Activated CD8-positive, alpha-beta memory T cell treated with anti-CD3 and anti-CD28 coated beads, Interleukin-2, amount 10 ng/mL, durations not matched to agents 7 days and 5 days (primary cell): ENCODE measurements around the gene QRICH1. TPM values are rescaled to one million over a fixed set of nuclear protein-coding genes. Genes with fewer than 3 reads are reported as not detected.

Experiments
- ATAC-seq: fragments of 150-1000 bp; cut with Tn5 transposase; one replicate; pipeline ENCODE4 v1.10.0; 2021; ENCODE audit warnings: moderate library complexity
- CTCF ChIA-PET: fragments of 350-600 bp; sonication (Branson Sonifier 250); formaldehyde crosslinking; loops from one replicate; lab custom pipeline; 2021; ENCODE audit warnings: antibody characterized with exemption; lab: Charles Lee
- DNase-seq: peaks from one replicate; pipeline ENCODE4 v3.0.0-alpha.2; 2020
- H3K27ac Mint-ChIP-seq: one replicate; pipeline ENCODE4 v1.8.0; 2021; ENCODE audit warnings: mild to moderate bottlenecking, mixed read lengths
- H3K27me3 Mint-ChIP-seq: one replicate; pipeline ENCODE4 v1.8.0; 2021; ENCODE audit warnings: mixed read lengths
- H3K36me3 Mint-ChIP-seq: one replicate; pipeline ENCODE4 v1.8.0; 2021; ENCODE audit warnings: mild to moderate bottlenecking, mixed read lengths
- H3K4me1 Mint-ChIP-seq: one replicate; pipeline ENCODE4 v1.8.0; 2021; ENCODE audit warnings: mixed read lengths
- H3K4me3 Mint-ChIP-seq: one replicate; pipeline ENCODE4 v1.8.0; 2021; ENCODE audit warnings: mild to moderate bottlenecking, moderate library complexity, mixed read lengths
- H3K9me3 Mint-ChIP-seq: one replicate; pipeline ENCODE4 v1.8.0; 2022; ENCODE audit warnings: low read depth, mixed read lengths
- total RNA-seq, 2 experiments: library from RNA; stranded (reverse); gene quantifications; one replicate each; pipeline ENCODE4 v1.2.3, GENCODE V29; 2021

QRICH1 gene
- total RNA-seq, 2 experiments from 2014 or later, result 142 to 149 TPM

DNA sequence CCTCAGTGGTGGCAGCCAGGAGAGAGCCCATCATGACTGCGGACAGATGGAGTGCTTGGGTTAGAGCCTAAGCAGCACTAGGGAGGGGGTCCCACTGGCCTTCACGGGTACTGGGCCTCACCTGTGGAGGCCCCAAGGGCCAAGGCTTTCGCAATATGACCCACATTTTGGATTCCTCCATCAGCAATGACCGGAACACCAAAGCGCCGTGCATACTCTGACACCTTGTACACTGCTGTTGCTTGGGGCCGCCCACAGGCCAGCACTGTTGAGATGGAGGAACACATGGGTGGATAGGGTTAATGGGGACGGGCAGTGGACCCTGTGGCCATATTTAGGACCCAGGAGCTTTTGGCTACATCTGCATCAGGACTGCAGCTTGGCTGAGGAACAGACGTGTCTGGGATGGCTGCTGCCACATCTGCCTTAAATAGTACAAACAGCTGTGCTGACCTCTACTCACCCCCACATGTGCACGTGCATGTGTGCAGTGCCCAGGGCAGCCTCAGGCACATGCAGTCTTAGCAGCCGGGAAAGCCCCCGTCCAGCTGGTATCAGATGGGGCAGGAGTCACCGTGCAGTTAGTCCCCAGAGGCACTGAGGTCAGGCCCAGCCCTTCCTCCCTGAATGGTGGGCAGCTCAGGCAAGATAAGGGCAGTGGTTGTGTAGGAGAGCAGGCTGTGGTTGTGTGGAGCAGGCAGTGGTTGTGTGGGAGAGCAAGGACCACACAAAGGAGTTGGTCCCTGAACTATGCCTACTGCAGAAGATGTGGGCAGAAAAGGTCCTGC is 68.7 kb downstream of the QRICH1 start:
- no peaks in the 10 kb centered on the region for H3K9me3 Mint-ChIP-seq
- H3K27ac Mint-ChIP-seq, result peak overlapping the region; percentile 47
- peaks cover 62% of the 10 kb centered on the region for H3K4me1 Mint-ChIP-seq
- no peak for ATAC-seq
- DNase-seq, result no peak
- CTCF ChIA-PET, result interaction anchor here (0.8 to 9.4 kb wide), 3 partner anchors 13 to 36 kb away, joined by 3 to 88 read pairs (median 3); partner anchors contain the start of gene P4HTM
- H3K27me3 Mint-ChIP-seq, result no peaks in the 10 kb centered on the region
- H3K36me3 Mint-ChIP-seq, result peaks cover 48% of the 10 kb centered on the region
- no peak overlapping the region for H3K4me3 Mint-ChIP-seq

DNA sequence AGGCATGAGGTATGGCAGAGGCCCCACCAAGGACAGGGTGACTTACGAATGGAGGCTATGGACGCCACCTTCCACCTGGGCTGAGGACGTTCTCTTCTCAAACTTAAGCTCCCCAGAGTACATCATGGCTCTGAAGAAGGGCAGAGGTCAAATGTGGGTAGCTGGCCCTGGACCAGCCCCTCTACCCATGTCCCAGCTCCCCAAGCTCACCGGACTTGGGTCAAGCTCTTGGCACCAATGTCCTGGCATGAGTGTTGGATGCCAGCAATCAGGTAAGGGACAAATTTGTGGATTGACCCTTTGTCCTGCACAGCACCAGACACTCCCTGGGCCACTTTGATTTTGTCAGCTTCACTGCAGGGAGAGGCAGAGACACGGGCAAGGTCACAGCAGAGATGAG is 69.4 kb downstream of the QRICH1 start:
- Mint-ChIP-seq H3K4me1 (peaks cover 67% of the 10 kb centered on the region), H3K9me3 (no peaks in the 10 kb centered on the region), H3K27me3 (no peaks in the 10 kb centered on the region)

DNA sequence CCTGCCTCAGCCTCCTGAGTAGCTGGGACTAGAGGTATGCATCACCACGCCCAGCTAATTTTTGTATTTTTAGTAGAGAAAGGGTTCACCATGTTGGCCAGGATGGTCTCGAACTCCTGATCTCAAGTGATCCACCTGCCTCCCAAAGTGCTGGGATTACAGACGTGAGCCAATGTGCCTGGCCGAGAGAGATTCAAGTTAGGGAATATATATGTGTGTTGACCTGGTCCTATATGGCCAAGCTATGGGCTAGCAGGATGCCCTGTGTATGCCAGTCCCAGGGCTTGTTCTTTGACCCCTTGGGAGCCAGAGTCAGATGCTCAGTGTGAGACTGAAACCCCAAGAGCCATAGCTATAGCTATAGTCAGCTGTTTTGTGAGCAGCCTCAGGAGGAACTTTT is 70.1 kb downstream of the QRICH1 start:
- no peaks in the 10 kb centered on the region for H3K9me3 Mint-ChIP-seq
- H3K27ac Mint-ChIP-seq, result peak overlapping the region; percentile 62
- H3K27me3 Mint-ChIP-seq, result no peaks in the 10 kb centered on the region
- peaks cover 67% of the 10 kb centered on the region for H3K4me1 Mint-ChIP-seq
- ATAC-seq (no peak), DNase-seq (no peak)
- H3K36me3 Mint-ChIP-seq, result peaks cover 48% of the 10 kb centered on the region
- H3K4me3 Mint-ChIP-seq, result peak overlapping the region; percentile 13
- CTCF ChIA-PET, result interaction anchor here (0.7 to 9.4 kb wide), 3 partner anchors 16 to 35 kb away, joined by 3 to 88 read pairs (median 4); partner anchors contain the start of genes P4HTM and WDR6

More for the DNA sequence above, 69.4 kb downstream of the QRICH1 start:
- ATAC-seq (no peak), DNase-seq (no peak)
- peaks cover 48% of the 10 kb centered on the region for H3K36me3 Mint-ChIP-seq
- CTCF ChIA-PET, result interaction anchor here (0.8 to 9.4 kb wide), 2 partner anchors 17 to 36 kb away, joined by 3 to 88 read pairs; partner anchors contain the start of genes P4HTM and WDR6
- H3K4me3 Mint-ChIP-seq, result no peak overlapping the region
- peak overlapping the region; percentile 17 for H3K27ac Mint-ChIP-seq

DNA sequence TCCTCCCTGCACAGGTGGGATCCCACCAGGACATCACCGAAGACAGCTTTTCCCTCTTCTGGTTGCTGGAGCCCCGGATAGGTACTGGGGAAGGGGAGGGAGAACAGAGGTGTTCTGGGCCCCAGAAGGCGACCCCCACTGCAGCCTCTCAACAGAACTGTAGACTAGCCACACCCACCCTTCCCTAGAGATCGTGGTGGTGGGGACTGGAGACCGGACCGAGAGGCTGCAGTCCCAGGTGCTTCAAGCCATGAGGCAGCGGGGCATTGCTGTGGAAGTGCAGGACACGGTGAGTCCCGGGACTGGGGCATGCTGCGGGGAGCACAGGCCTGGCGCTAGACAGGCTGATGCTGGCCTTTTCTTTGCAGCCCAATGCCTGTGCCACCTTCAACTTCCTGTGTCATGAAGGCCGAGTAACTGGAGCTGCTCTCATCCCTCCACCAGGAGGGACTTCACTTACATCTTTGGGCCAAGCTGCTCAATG is 71.1 kb downstream of the QRICH1 start:
- ATAC-seq (no peak), DNase-seq (peak; percentile 51)
- peak overlapping the region; percentile 98 for H3K27ac Mint-ChIP-seq
- CTCF ChIA-PET, result interaction anchor here (0.6 to 9.4 kb wide), 13 partner anchors 9 to 952 kb away, joined by 3 to 101 read pairs (median 4); partner anchors contain the start of genes IP6K2, KLHDC8B, P4HTM and QRICH1
- no peaks in the 10 kb centered on the region for H3K9me3 Mint-ChIP-seq
- peak overlapping the region; percentile 90 for H3K4me3 Mint-ChIP-seq
- H3K4me1 Mint-ChIP-seq, result peaks cover 60% of the 10 kb centered on the region
- peaks cover 44% of the 10 kb centered on the region for H3K36me3 Mint-ChIP-seq
- no peaks in the 10 kb centered on the region for H3K27me3 Mint-ChIP-seq

DNA sequence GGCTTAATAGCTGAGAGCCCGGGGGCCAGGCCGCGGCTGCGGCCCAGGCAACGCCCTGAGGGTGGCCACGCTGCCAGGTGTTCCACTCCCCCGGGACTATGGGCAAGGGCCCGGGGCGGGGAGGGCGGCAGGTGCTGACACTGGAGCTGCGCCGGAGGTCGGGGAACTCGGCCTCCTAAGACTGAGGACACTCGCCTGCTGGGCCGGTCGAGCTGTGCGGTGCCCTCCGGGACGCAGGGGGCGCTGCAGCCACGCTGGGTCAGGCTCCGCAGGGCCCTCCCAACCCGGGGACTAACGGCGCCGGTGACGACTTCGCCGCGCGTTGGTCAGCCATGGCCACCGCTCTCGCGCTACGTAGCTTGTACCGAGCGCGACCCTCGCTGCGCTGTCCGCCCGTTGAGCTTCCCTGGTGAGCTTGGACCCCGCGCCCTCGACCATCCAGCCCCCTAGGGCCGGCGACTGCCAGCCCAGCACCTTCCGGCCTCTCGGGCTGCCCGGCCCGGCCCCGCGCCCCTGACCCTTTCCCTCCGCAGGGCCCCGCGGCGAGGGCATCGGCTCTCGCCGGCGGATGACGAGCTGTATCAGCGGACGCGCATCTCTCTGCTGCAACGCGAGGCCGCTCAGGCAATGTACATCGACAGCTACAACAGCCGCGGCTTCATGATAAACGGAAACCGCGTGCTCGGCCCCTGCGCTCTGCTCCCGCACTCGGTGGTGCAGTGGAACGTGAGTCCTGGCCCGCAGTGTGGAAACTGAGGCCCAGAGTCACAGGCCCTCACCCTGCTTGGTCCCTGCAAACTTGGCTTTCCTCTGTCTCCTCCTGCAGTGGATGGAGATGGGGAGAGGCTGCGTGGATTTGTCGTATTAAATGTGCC is 71.8 kb downstream of the QRICH1 start, which contains the start of gene NDUFAF3:
NDUFAF3 (plus strand) TSS at position 309 of the 875 bp plus-strand sequence; CDS start at position 333, 24 bp downstream.
- Mint-ChIP-seq H3K9me3 (no peaks in the 10 kb centered on the region), H3K36me3 (peaks cover 41% of the 10 kb centered on the region), H3K27me3 (no peaks in the 10 kb centered on the region), H3K27ac (peak within 1 kb of the TSS; percentile 98), H3K4me3 (peak within 1 kb of the TSS; percentile 90), H3K4me1 (peaks cover 61% of the 10 kb centered on the region)
- peak; percentile 95 for DNase-seq
- CTCF ChIA-PET, result interaction anchor here (0.6 to 9.4 kb wide), 17 partner anchors 8 to 953 kb away, joined by 3 to 101 read pairs (median 4); partner anchors contain the start of genes CELSR3, IP6K2, KLHDC8B and P4HTM
- ATAC-seq, result peak; percentile 72

DNA sequence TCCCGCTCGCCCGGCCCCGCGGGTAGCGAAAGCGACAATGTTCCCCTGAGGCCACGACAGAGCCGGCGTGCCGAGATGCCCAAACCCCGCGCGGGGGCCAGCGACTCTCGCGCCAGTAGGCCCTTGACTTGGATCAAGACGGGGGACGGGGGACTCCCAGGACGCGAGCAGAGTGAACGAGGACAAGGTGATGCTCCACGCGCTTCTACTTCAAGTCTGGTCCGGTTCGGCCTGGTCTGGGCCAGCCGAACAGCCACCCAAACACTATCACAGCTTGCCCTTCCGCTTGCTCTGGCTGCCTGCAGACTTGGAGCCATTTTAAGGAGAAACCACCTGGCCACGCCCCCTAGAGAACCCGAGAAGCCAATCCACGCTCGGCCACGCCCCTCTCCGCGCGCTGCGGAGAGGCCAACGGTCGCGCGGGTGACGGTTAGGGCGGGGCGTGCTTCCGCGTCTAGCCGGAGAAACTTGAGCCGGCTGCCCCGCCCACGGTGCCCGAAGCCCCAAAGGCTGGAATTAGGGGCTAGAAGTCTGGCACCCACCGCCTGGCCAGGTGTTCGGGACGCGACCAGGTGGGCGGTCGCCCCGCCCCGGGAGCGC is 72.6 kb downstream of the QRICH1 start:
- CTCF ChIA-PET, result interaction anchor here (0.9 to 9.4 kb wide), 15 partner anchors 8 to 358 kb away, joined by 3 to 101 read pairs (median 5); partner anchors contain the start of genes CELSR3, IMPDH2, IP6K2 and KLHDC8B
- H3K27me3 Mint-ChIP-seq, result no peaks in the 10 kb centered on the region
- H3K4me3 Mint-ChIP-seq, result peak overlapping the region; percentile 90
- DNase-seq (peak; percentile 99), ATAC-seq (peak; percentile 68)
- no peaks in the 10 kb centered on the region for H3K9me3 Mint-ChIP-seq
- peak overlapping the region; percentile 94 for H3K27ac Mint-ChIP-seq
- peaks cover 60% of the 10 kb centered on the region for H3K4me1 Mint-ChIP-seq
- H3K36me3 Mint-ChIP-seq, result peaks cover 36% of the 10 kb centered on the region

DNA sequence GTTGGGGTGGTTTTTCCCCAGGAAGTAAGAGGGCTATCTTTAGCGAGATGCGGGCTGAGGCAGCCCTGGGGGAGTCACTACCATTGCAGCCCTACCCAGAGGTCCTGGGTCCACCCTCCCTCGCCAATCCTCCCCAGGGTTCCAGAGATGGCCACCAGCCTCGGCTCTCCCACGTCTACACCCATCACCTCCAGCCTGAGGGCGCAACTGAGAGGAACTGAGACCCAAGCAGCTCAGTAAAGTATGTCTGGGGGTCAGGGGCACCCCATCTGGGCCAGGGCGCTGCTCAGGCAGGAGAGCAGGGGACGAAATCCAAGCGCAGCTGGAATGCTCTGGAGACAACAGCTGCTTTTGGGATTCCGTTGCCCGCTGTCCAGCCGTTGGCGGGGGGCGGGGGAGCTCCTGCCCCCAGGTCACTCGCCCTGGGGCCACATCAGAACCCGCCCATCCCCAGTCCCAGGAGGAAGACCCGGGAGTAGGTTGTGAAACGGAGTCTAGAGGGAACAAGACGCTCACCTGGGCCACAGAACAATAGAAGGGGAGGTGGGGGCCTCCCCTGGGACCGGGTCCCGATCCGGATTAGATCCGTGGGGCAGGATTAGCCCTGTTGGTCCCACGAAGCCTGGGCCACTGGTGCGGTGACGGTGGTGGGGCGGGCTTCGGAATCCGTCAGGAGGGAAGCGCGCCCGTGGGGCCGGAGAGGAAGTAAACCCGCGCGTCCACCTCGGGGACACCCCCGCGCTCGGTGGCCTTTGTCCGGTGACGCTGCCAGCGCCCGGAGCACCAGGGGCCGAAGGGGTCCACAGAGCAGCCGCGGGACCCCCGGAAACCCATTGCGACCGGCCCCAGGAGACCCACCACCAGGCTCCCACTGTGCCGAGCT is 73.3 kb downstream of the QRICH1 start:
- no peaks in the 10 kb centered on the region for H3K27me3 Mint-ChIP-seq
- H3K4me1 Mint-ChIP-seq, result peaks cover 57% of the 10 kb centered on the region
- H3K27ac Mint-ChIP-seq, result peak overlapping the region; percentile 94
- peaks cover 34% of the 10 kb centered on the region for H3K36me3 Mint-ChIP-seq
- CTCF ChIA-PET, result interaction anchor here (1.0 to 9.4 kb wide), 8 partner anchors 9 to 357 kb away, joined by 3 to 101 read pairs (median 6); partner anchors contain the start of genes CELSR3, IMPDH2, P4HTM and QRICH1
- DNase-seq (peak; percentile 69), ATAC-seq (peak; percentile 1)
- H3K4me3 Mint-ChIP-seq, result peak overlapping the region; percentile 90
- no peaks in the 10 kb centered on the region for H3K9me3 Mint-ChIP-seq

DNA sequence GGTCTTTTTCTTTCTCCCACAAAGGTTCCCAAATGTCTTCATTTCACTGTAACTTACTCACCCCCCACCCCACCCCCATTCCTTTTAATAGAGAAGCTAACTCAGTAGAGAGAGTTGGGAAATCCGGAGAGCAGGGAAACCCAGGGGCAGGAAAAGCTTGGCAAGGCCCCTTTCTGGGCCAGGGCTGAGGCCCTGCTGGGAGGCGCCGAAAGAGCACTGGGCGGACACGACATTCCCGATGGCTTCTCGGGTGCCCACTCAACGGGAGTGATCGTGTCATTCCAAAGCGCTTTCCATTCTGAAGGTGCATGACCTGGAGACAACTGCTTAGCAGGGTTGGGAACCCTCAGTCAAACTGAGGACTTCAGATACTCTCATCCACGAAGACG is 73.9 kb downstream of the QRICH1 start:
- peak overlapping the region; percentile 94 for H3K27ac Mint-ChIP-seq
- no peaks in the 10 kb centered on the region for H3K27me3 Mint-ChIP-seq
- peaks cover 50% of the 10 kb centered on the region for H3K4me1 Mint-ChIP-seq
- ATAC-seq (no peak), DNase-seq (no peak)
- CTCF ChIA-PET, result interaction anchor here (1.4 to 9.4 kb wide), 5 partner anchors 9 to 122 kb away, joined by 6 to 101 read pairs (median 7); partner anchors contain the start of genes P4HTM, QRICH1, SLC25A20 and WDR6
- H3K4me3 Mint-ChIP-seq, result peak overlapping the region; percentile 90
- H3K36me3 Mint-ChIP-seq, result peaks cover 32% of the 10 kb centered on the region
- H3K9me3 Mint-ChIP-seq, result no peaks in the 10 kb centered on the region

DNA sequence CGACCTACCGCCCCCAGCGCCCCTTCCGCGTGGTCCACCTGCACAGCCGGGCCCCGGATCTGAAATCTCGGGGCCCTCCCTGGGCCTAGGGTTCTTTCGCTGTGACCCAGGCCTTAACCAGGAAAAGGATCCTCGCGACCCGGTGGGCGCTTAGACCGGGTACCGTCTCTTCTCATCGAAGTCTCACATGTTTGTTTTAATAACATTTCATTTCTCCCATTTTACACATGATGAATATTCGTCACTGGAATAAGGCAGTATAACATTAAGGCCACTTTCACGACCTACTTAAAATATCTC is 75.2 kb downstream of the QRICH1 start:
- no peak for DNase-seq
- peaks cover 40% of the 10 kb centered on the region for H3K4me1 Mint-ChIP-seq
- CTCF ChIA-PET, result interaction anchor here (2.6 to 9.4 kb wide), 3 partner anchors 11 to 120 kb away, joined by 7 to 101 read pairs (median 88); partner anchors contain the start of genes P4HTM, SLC25A20 and WDR6
- H3K36me3 Mint-ChIP-seq, result peaks cover 22% of the 10 kb centered on the region
- H3K4me3 Mint-ChIP-seq, result peak overlapping the region; percentile 90
- peak overlapping the region; percentile 89 for H3K27ac Mint-ChIP-seq
- no peak for ATAC-seq
- H3K9me3 Mint-ChIP-seq, result no peaks in the 10 kb centered on the region
- no peaks in the 10 kb centered on the region for H3K27me3 Mint-ChIP-seq

DNA sequence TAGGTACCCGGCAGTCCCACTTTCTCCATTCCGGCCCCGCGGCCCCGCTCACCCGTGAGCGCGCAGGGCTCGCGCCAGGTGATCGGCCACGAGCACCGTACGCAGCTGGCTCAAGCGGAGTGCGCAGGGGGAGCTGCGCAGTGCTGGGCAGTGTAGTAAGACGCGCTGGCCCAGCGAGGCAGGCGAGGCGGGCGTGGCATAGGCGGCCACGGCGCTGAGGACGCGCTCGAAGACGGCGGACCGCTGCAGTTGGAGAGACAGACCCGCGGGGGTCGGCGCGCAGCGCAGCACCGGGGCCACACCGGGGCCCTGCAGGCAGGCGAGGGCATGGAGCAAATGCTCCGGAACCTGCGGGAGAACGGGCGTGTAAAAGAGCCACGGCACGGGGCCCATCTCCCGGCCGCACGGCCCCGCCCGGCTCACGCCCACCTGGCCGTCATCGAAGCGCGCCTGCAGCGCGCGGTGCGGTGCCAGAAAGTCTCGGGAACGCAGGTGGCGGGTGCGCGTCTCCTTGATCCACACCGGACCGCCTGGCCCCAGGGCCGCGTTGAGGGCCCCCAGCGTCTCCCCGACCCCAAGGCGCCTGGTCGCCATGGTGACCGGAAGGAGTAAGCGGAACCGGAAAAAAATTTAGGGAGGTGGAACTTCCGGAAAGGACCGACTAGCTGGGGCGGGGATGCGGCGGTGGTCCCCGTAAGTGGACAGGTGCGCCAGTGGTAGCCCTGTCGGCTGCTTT is 75.7 kb downstream of the QRICH1 start, which contains the start of gene DALRD3:
DALRD3 (minus strand) TSS at position 610 of the 736 bp plus-strand sequence; CDS start at position 594, 16 bp downstream.
- Mint-ChIP-seq H3K36me3 (peaks cover 20% of the 10 kb centered on the region), H3K4me3 (peak within 1 kb of the TSS; percentile 90), H3K27ac (peak within 1 kb of the TSS; percentile 94), H3K9me3 (no peaks in the 10 kb centered on the region), H3K4me1 (peaks cover 36% of the 10 kb centered on the region), H3K27me3 (no peaks in the 10 kb centered on the region)
- ATAC-seq, result peak; percentile 16
- CTCF ChIA-PET, result interaction anchor here (2.6 to 9.4 kb wide), 3 partner anchors 11 to 120 kb away, joined by 7 to 101 read pairs (median 88); partner anchors contain the start of genes P4HTM, SLC25A20 and WDR6
- peak; percentile 79 for DNase-seq
